Panc1 (cell line): ENCODE measurements around the gene ANKRD13D. TPM values are rescaled to one million over a fixed set of nuclear protein-coding genes. Genes with fewer than 3 reads are reported as not detected.

Experiments
- ATAC-seq: fragments of 200-7000 bp; cut with Tn5 transposase; 2 replicates; pipeline ENCODE4 v1.9.1; 2020; ENCODE audit warnings: mild to moderate bottlenecking, moderate library complexity
- BruUV-seq: library from RNA; stranded (reverse); fragments of 400-500 nt; replicated peaks from 2 replicates; lab custom pipeline; 2021; lab: Mats Ljungman, UMichigan
- CTCF ChIA-PET: fragments of 300-600 bp; sonication (Branson Sonifier 250); formaldehyde crosslinking; loops from one replicate; lab custom pipeline; 2022; ENCODE audit warnings: antibody characterized with exemption; lab: Charles Lee
- POLR2A ChIA-PET: fragments of 300-600 bp; sonication (Branson Sonifier 250); formaldehyde crosslinking; loops from one replicate; lab custom pipeline; 2022; ENCODE audit warnings: antibody characterized with exemption; lab: Charles Lee
- DNase-seq: peaks from one replicate; pipeline ENCODE4 v3.0.0-alpha.2; 2010; ENCODE audit warnings: low read depth, low spot score
- H3K27ac ChIP-seq: 2 replicates; pipeline ENCODE4 v1.5.1; 2011; ENCODE audit warnings: mild to moderate bottlenecking, low read length, inconsistent platforms
- H3K27me3 ChIP-seq: fragments of 200-500 bp; sonication (Bioruptor generic); 2 replicates; pipeline ENCODE4 v1.6.0; 2014; ENCODE audit warnings: low read length, inconsistent platforms; ENCODE audit not compliant: control insufficient read depth, insufficient read depth
- H3K36me3 ChIP-seq: fragments of 200-500 bp; sonication (Bioruptor generic); 2 replicates; pipeline ENCODE4 v1.5.1; 2014; ENCODE audit warnings: inconsistent platforms, mild to moderate bottlenecking, low read length, moderate library complexity; ENCODE audit not compliant: control insufficient read depth, insufficient read depth
- H3K4me1 ChIP-seq: 2 replicates; pipeline ENCODE4 v1.5.1; 2011; ENCODE audit warnings: inconsistent platforms, mild to moderate bottlenecking, low read length, moderate library complexity; ENCODE audit not compliant: control insufficient read depth, insufficient read depth
- H3K4me3 ChIP-seq, 2 experiments: 2 replicates each; pipeline ENCODE4 v1.5.1; 2011 to 2012; ENCODE audit warnings: low read depth in 2 of 2, low read length in 2 of 2, mild to moderate bottlenecking in 2 of 2, inconsistent platforms in 1 of 2, moderate library complexity in 1 of 2
- H3K9me3 ChIP-seq: fragments of 200-500 bp; sonication (Bioruptor generic); 2 replicates; pipeline ENCODE4 v1.5.1; 2014; ENCODE audit warnings: low read depth, mild to moderate bottlenecking, inconsistent platforms, low read length, moderate library complexity; ENCODE audit not compliant: control insufficient read depth, insufficient read depth
- CTCF ChIP-seq: fragments of 450-650 bp; IDR thresholded peaks from 2 replicates; pipeline ENCODE4 v1.5.1; 2017; ENCODE audit warnings: mild to moderate bottlenecking
- POLR2AphosphoS5 ChIP-seq: IDR thresholded peaks from 2 replicates; pipeline ENCODE4 v1.6.1; 2012; ENCODE audit warnings: mild to moderate bottlenecking, low read depth, low read length, moderate library complexity
- SIN3A ChIP-seq: IDR thresholded peaks from 2 replicates; pipeline ENCODE4 v1.6.1; 2012; ENCODE audit warnings: low read depth, mild to moderate bottlenecking, low read length, moderate library complexity, borderline replicate concordance; ENCODE audit not compliant: insufficient read depth
- TCF7L2 ChIP-seq: IDR thresholded peaks from 2 replicates; pipeline ENCODE4 v1.6.1; 2011; ENCODE audit warnings: mild to moderate bottlenecking, low read depth, low read length, inconsistent platforms
- in situ Hi-C: cut with HindIII; loops from 2 replicates; pipeline ENCODE4 v1.10.0; 2016; ENCODE audit warnings: low sequenced_read_pairs, low pct_unique_long_range_greater_than_20kb
- intact Hi-C: fragments of 100-400 bp; cut with micrococcal nuclease; formaldehyde crosslinking; loops from one replicate; pipeline ENCODE4 v1.10.0; 2022; ENCODE audit not compliant: unreplicated experiment
- total RNA-seq: library from RNA; stranded (reverse); gene quantifications from one replicate; pipeline ENCODE4 v1.2.1, GENCODE V29; 2021; ENCODE audit not compliant: unreplicated experiment
- TF ChIP-seq, protein P1 (sequence below), 2 experiments: IDR thresholded peaks; 2 replicates each; pipeline ENCODE4 v1.6.1; 2011 to 2012; ENCODE audit warnings: low read depth in 2 of 2, control low read depth in 1 of 2, low read length in 1 of 2, mild to moderate bottlenecking in 1 of 2, moderate library complexity in 1 of 2; ENCODE audit not compliant: insufficient read depth in 1 of 2

ANKRD13D gene
- total RNA-seq, 1 experiment from 2014 or later: 76.5 TPM

DNA sequence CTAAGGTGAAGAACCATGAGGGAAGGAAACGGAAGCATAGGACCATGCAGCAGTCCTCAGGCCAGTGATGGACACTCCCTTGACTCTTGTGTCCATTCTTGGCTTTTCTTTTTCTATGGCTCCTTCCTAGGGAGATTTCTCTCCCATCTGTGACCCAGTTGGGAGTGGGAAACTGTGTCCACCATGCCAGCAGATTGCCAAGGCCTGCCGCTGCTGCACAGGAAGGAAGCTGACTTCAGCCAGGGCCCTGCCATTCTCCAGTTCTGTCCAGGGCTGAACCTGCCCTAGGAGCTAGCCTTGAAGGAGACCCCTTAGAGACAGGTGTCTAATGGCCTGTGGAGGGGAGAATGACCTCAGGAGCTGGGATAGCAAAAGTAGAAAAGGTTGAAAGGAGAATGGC lies 31.6 kb downstream of the ANKRD13D start:
- H3K4me1 ChIP-seq: peaks cover 6% of the 10 kb centered on the region; the same call in 1 of the 2 replicates
- CTCF ChIA-PET: interaction anchor here (0.6 to 1.4 kb wide), 2 partner anchors 61 to 140 kb away, joined by 3 to 9 read pairs; no protein-coding TSS in a partner anchor
- TF ChIP-seq SIN3A: no peak
- TF ChIP-seq TCF7L2: no peak
- TF ChIP-seq, protein P1, sequence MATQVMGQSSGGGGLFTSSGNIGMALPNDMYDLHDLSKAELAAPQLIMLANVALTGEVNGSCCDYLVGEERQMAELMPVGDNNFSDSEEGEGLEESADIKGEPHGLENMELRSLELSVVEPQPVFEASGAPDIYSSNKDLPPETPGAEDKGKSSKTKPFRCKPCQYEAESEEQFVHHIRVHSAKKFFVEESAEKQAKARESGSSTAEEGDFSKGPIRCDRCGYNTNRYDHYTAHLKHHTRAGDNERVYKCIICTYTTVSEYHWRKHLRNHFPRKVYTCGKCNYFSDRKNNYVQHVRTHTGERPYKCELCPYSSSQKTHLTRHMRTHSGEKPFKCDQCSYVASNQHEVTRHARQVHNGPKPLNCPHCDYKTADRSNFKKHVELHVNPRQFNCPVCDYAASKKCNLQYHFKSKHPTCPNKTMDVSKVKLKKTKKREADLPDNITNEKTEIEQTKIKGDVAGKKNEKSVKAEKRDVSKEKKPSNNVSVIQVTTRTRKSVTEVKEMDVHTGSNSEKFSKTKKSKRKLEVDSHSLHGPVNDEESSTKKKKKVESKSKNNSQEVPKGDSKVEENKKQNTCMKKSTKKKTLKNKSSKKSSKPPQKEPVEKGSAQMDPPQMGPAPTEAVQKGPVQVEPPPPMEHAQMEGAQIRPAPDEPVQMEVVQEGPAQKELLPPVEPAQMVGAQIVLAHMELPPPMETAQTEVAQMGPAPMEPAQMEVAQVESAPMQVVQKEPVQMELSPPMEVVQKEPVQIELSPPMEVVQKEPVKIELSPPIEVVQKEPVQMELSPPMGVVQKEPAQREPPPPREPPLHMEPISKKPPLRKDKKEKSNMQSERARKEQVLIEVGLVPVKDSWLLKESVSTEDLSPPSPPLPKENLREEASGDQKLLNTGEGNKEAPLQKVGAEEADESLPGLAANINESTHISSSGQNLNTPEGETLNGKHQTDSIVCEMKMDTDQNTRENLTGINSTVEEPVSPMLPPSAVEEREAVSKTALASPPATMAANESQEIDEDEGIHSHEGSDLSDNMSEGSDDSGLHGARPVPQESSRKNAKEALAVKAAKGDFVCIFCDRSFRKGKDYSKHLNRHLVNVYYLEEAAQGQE (IDR thresholded peaks at IDR 0.05; ENCODE audit: insufficient read depth in 1 of 2, low read depth in 2 of 2, low read length in 1 of 2): no peak
- TF ChIP-seq CTCF: no peak
- TF ChIP-seq POLR2AphosphoS5: no peak
- H3K27me3 ChIP-seq: no peaks in the 10 kb centered on the region
- DNase-seq (no peak), ATAC-seq (no peak)
- POLR2A ChIA-PET: no interaction called here
- H3K9me3 ChIP-seq: no peaks in the 10 kb centered on the region
- H3K27ac ChIP-seq: no peak overlapping the region
- no peak overlapping the region for H3K4me3 ChIP-seq
- in situ Hi-C loops (no loop called here), intact Hi-C loops (no loop called here)
- no peaks in the 10 kb centered on the region for H3K36me3 ChIP-seq
- BruUV-seq: no TSS peak

DNA sequence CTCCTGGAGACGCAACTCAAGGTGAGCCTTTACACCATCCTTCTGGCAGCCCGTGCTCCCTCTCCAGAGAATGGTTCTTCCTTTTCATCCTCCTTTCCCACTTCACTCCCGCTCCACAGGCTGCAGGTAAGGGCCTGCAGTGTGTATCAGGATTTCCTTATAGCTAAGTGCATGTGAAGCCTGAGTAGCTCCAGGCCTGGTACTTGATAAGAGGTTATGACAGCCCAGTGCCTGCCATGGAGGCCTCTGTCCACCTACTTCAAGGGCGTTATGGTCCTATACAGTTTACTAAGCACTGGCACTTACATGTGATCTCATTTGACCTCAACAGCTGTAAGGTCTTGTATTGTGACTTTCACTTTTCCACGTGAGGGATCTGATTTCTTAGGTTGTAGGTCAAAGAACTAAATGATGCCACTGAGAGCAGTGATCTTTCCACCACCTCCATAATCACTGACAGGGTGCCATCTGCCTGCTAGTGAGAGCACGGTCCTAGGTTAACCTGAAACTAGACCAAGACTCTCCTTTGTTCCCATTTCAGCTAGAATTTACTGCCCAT lies 32.3 kb downstream of the ANKRD13D start:
- BruUV-seq: no TSS peak
- H3K27me3 ChIP-seq: no peaks in the 10 kb centered on the region
- intact Hi-C loops: no loop called here
- no peak for DNase-seq
- H3K4me1 ChIP-seq: peaks cover 6% of the 10 kb centered on the region; the same call in 1 of the 2 replicates
- ChIA-PET POLR2A (no interaction called here), CTCF (interaction anchor here (0.6 to 1.4 kb wide), 3 partner anchors 60 to 65 kb away, joined by 3 to 6 read pairs (median 3); no protein-coding TSS in a partner anchor)
- H3K4me3 ChIP-seq: no peak overlapping the region
- H3K27ac ChIP-seq: no peak overlapping the region
- H3K36me3 ChIP-seq: no peaks in the 10 kb centered on the region
- no peaks in the 10 kb centered on the region for H3K9me3 ChIP-seq
- TF ChIP-seq CTCF: no peak
- TF ChIP-seq, protein P1 (IDR thresholded peaks at IDR 0.05; ENCODE audit: insufficient read depth in 1 of 2, low read depth in 2 of 2, low read length in 1 of 2): no peak
- ATAC-seq: no peak
- in situ Hi-C loops: no loop called here
